IMR-90 (cell line): ENCODE measurements around the gene ZDHHC3. TPM values are rescaled to one million over a fixed set of nuclear protein-coding genes. Genes with fewer than 3 reads are reported as not detected.
A peak's percentile ranks its signal among the peaks of the same experiment; 100 is the strongest.

Source experiments
- ATAC-seq: fragments of 200-7000 bp; cut with Tn5 transposase; 2 replicates; pipeline ENCODE4 v1.9.1; 2020; ENCODE audit warnings: low read depth, mild to moderate bottlenecking, moderate library complexity
- BruUV-seq: library from RNA; stranded (reverse); fragments of 400-500 nt; replicated peaks from 2 replicates; lab custom pipeline; 2021; lab: Mats Ljungman, UMichigan
- CTCF ChIA-PET: fragments of 300-600 bp; formaldehyde crosslinking; extraction: SDS; loops from one replicate; lab custom pipeline; 2021; ENCODE audit warnings: antibody characterized with exemption; lab: Yijun Ruan, JAX
- POLR2A ChIA-PET: fragments of 300-600 bp; sonication (Branson Sonifier 250); formaldehyde crosslinking; loops from one replicate; lab custom pipeline; 2022; ENCODE audit warnings: antibody characterized with exemption; ENCODE audit not compliant: unreplicated experiment; lab: Charles Lee
- DNase-seq: peaks from one replicate; pipeline ENCODE4 v3.0.0; 2013
- H2AFZ ChIP-seq: replicated peaks from 2 replicates; pipeline ENCODE3; 2013; ENCODE audit warnings: low read length, mild to moderate bottlenecking; ENCODE audit not compliant: poor library complexity
- H2AK5ac ChIP-seq: 2 replicates; pipeline ENCODE4 v1.6.1; 2013; ENCODE audit warnings: low read depth, low read length, inconsistent platforms
- H2AK9ac ChIP-seq: replicated peaks from 2 replicates; pipeline ENCODE3; 2013; ENCODE audit warnings: mild to moderate bottlenecking, low read depth, low read length, moderate library complexity; ENCODE audit not compliant: poor library complexity
- H2BK120ac ChIP-seq: 2 replicates; pipeline ENCODE4 v1.6.1; 2013; ENCODE audit warnings: low read depth, low read length, inconsistent platforms
- H2BK15ac ChIP-seq: 3 replicates; pipeline ENCODE4 v1.6.1; 2013; ENCODE audit warnings: low read depth, low read length, inconsistent platforms
- H2BK20ac ChIP-seq: 2 replicates; pipeline ENCODE4 v1.6.1; 2013; ENCODE audit warnings: low read depth, mild to moderate bottlenecking, inconsistent platforms, low read length, moderate library complexity
- H2BK5ac ChIP-seq: 2 replicates; pipeline ENCODE4 v1.6.1; 2013; ENCODE audit warnings: mild to moderate bottlenecking, low read depth, low read length, inconsistent platforms; ENCODE audit not compliant: poor library complexity, severe bottlenecking
- H3K14ac ChIP-seq: replicated peaks from 2 replicates; pipeline ENCODE4 v1.6.1; 2013; ENCODE audit warnings: low read depth, low read length, inconsistent platforms
- H3K18ac ChIP-seq: 2 replicates; pipeline ENCODE4 v1.6.1; 2013; ENCODE audit warnings: low read depth, low read length, control low read depth
- H3K23ac ChIP-seq: 2 replicates; pipeline ENCODE4 v1.6.1; 2013; ENCODE audit warnings: low read depth, low read length, inconsistent platforms
- H3K27ac ChIP-seq: 2 replicates; pipeline ENCODE4 v1.5.1; 2013; ENCODE audit warnings: mild to moderate bottlenecking, control low read depth, low read length; ENCODE audit not compliant: insufficient read depth
- H3K27me3 ChIP-seq: 2 replicates; pipeline ENCODE4 v1.6.1; 2013; ENCODE audit warnings: low read length; ENCODE audit not compliant: control insufficient read depth, insufficient read depth
- H3K36me3 ChIP-seq: 2 replicates; pipeline ENCODE4 v1.6.1; 2013; ENCODE audit warnings: low read length, mixed read lengths; ENCODE audit not compliant: control insufficient read depth, insufficient read depth
- H3K4ac ChIP-seq: 2 replicates; pipeline ENCODE4 v1.6.1; 2013; ENCODE audit warnings: low read depth, low read length, inconsistent platforms
- H3K4me1 ChIP-seq: 2 replicates; pipeline ENCODE4 v1.6.1; 2013; ENCODE audit warnings: low read length, mixed read lengths; ENCODE audit not compliant: control insufficient read depth, insufficient read depth
- H3K4me2 ChIP-seq: 2 replicates; pipeline ENCODE4 v1.6.1; 2013; ENCODE audit warnings: low read depth, mild to moderate bottlenecking, control low read depth, low read length, moderate library complexity
- H3K4me3 ChIP-seq: 2 replicates; pipeline ENCODE4 v1.5.1; 2013; ENCODE audit warnings: low read depth, mild to moderate bottlenecking, control low read depth, low read length, moderate library complexity; ENCODE audit not compliant: insufficient read depth
- H3K56ac ChIP-seq: 2 replicates; pipeline ENCODE4 v1.6.1; 2013; ENCODE audit warnings: low read length, inconsistent platforms; ENCODE audit not compliant: insufficient read depth; ENCODE audit errors: extremely low read depth
- H3K79me1 ChIP-seq, 2 experiments: 2 replicates each; pipeline ENCODE4 v1.6.1; 2013; ENCODE audit warnings: low read length in 2 of 2, inconsistent platforms in 1 of 2, low read depth in 1 of 2
- H3K9ac ChIP-seq: 2 replicates; pipeline ENCODE4 v1.6.1; 2013; ENCODE audit warnings: low read depth, low read length, control low read depth
- H3K9me1 ChIP-seq: 2 replicates; pipeline ENCODE4 v1.6.1; 2013; ENCODE audit warnings: low read length, inconsistent platforms; ENCODE audit not compliant: insufficient read depth
- H3K9me3 ChIP-seq: 2 replicates; pipeline ENCODE4 v1.6.1; 2013; ENCODE audit warnings: low read length; ENCODE audit not compliant: control insufficient read depth, insufficient read depth
- H4K20me1 ChIP-seq: 2 replicates; pipeline ENCODE4 v1.6.1; 2013; ENCODE audit warnings: low read length, inconsistent platforms; ENCODE audit not compliant: insufficient read depth
- H4K5ac ChIP-seq: 2 replicates; pipeline ENCODE4 v1.6.1; 2013; ENCODE audit warnings: mild to moderate bottlenecking, low read depth, low read length, control low read depth
- H4K8ac ChIP-seq, 2 experiments: 2 replicates each; pipeline ENCODE4 v1.6.1; 2013; ENCODE audit warnings: low read depth in 2 of 2, low read length in 2 of 2, control low read depth in 1 of 2, inconsistent platforms in 1 of 2
- H4K91ac ChIP-seq: 2 replicates; pipeline ENCODE4 v1.6.1; 2013; ENCODE audit warnings: low read depth, low read length, inconsistent platforms; ENCODE audit not compliant: insufficient read depth
- BHLHE40 ChIP-seq: fragments of 150-350 bp; IDR thresholded peaks from 2 replicates; pipeline ENCODE4 v1.6.1; 2016; ENCODE audit warnings: mild to moderate bottlenecking, low read depth, low read length
- CEBPB ChIP-seq: IDR thresholded peaks from 2 replicates; pipeline ENCODE4 v1.6.1; 2012; ENCODE audit warnings: low read depth, low read length, improper control_type of control experiment
- MAFK ChIP-seq: IDR thresholded peaks from 2 replicates; pipeline ENCODE4 v1.6.1; 2012; ENCODE audit warnings: low read depth, low read length, improper control_type of control experiment
- MXI1 ChIP-seq: IDR thresholded peaks from 2 replicates; pipeline ENCODE4 v1.6.1; 2012; ENCODE audit warnings: low read depth, mild to moderate bottlenecking, low read length, moderate library complexity, borderline replicate concordance
- RAD21 ChIP-seq: IDR thresholded peaks from 2 replicates; pipeline ENCODE4 v1.6.1; 2012; ENCODE audit warnings: low read length, improper control_type of control experiment
- RFX5 ChIP-seq: IDR thresholded peaks from 2 replicates; pipeline ENCODE4 v1.8.0; 2012; ENCODE audit warnings: low read depth, mild to moderate bottlenecking, low read length, moderate library complexity
- WGBS, 2 experiments: methylation state at CpG; one replicate each; pipeline versions ENCODE4 v1.1.5 to v1.1.7; 2013; ENCODE audit warnings: missing lambda C conversion rate in 2 of 2; ENCODE audit not compliant: insufficient read length in 1 of 2; ENCODE audit errors: extremely low coverage in 2 of 2; 5-methylcytosine and 5-hydroxymethylcytosine counted together
- dilution Hi-C: fragments of 300-500 bp; cut with HindIII; formaldehyde crosslinking; loops from one replicate; pipeline ENCODE4 v1.14.3; 2018; ENCODE audit warnings: low sequenced_read_pairs; ENCODE audit not compliant: unreplicated experiment
- in situ Hi-C: fragments of 300-500 bp; cut with MboI; formaldehyde crosslinking; loops from 3 replicates; pipeline ENCODE4 v1.14.3; 2019; ENCODE audit warnings: low sequenced_read_pairs, inconsistent platforms, mixed read lengths
- intact Hi-C: fragments of 100-400 bp; cut with micrococcal nuclease; formaldehyde crosslinking; loops from 2 replicates; pipeline ENCODE4 v1.10.0; 2022
- polyA plus RNA-seq, 3 experiments: library from polyadenylated mRNA; depleted of rRNA; stranded (reverse); fragments of >200 nt; gene quantifications; 2 replicates each; pipeline ENCODE4 v1.2.3, GENCODE V29; 2012; ENCODE audit warnings: low replicate concordance in 1 of 3
- total RNA-seq: library from RNA; depleted of rRNA; stranded (reverse); fragments of >200 nt; gene quantifications from 2 replicates; pipeline ENCODE4 v1.2.3, GENCODE V29; 2012
- TF ChIP-seq, protein P1 (sequence below): fragments of 150-350 bp; IDR thresholded peaks from 2 replicates; pipeline ENCODE4 v1.6.1; 2016; ENCODE audit warnings: low read depth, mild to moderate bottlenecking, low read length, moderate library complexity, borderline replicate concordance

Gene ZDHHC3
- total and polyA plus RNA-seq, 2 of the 4 experiments (the other 2 are of a cell fraction), result 57.7 to 59.6 TPM

DNA sequence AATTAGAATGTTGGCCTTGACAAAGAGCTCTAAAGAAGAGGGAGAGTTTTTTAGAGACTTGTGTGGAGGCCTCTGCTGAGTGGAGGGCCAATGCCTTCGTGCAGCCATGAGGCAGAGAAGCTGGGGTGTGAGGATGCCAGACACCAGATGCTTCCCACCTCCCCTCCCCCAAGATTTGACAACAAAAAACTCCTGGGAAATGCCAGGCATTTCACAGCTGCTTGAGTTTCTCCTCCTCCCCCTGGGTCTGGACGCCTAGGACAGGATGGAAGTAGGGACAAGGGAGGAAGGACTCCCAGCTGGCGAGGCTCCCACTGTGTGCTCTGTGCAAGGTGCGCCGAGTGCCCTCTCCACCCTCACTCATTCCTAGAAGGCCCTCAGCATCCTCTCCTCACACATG is 81.5 kb downstream of the ZDHHC3 start:
- peak; percentile 40 for ATAC-seq

More for the DNA sequence above, 81.5 kb downstream of the ZDHHC3 start:
- in situ Hi-C loops (loop anchor here (25.0 kb wide), 1 partner anchor 557 kb away; the partner anchor contains the start of gene TCAIM), dilution Hi-C loops (no loop called here), intact Hi-C loops (no loop called here)
- H3K9me1 ChIP-seq, result peaks cover 10% of the 10 kb centered on the region; the same call in 1 of the 2 replicates
- TF ChIP-seq RFX5 (no peak), MAFK (no peak), CEBPB (no peak), RAD21 (no peak), BHLHE40 (no peak), MXI1 (no peak)
- TF ChIP-seq, protein P1, sequence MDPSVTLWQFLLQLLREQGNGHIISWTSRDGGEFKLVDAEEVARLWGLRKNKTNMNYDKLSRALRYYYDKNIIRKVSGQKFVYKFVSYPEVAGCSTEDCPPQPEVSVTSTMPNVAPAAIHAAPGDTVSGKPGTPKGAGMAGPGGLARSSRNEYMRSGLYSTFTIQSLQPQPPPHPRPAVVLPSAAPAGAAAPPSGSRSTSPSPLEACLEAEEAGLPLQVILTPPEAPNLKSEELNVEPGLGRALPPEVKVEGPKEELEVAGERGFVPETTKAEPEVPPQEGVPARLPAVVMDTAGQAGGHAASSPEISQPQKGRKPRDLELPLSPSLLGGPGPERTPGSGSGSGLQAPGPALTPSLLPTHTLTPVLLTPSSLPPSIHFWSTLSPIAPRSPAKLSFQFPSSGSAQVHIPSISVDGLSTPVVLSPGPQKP, result no peak
- H3K9ac ChIP-seq, result no peak overlapping the region
- peak overlapping the region; percentile 88 for H2AK9ac ChIP-seq
- peak; percentile 24 for DNase-seq
- H3K23ac ChIP-seq, result peak overlapping the region; percentile 71; the same call in 1 of the 2 replicates
- WGBS, 2 experiments, result no CpG with 5 or more reads among the region's 5 CpGs
- no peaks in the 10 kb centered on the region for H4K20me1 ChIP-seq
- no peak overlapping the region for H3K27ac ChIP-seq
- peak overlapping the region; percentile 4; the same call in 1 of the 2 replicates for H3K4ac ChIP-seq
- H3K79me1 ChIP-seq, result peaks cover 0 to 4% of the 10 kb centered on the region in 2 experiments; a peak in 1 of 4 replicates
- H3K56ac ChIP-seq, result no peak overlapping the region
- no peak overlapping the region for H3K4me3 ChIP-seq
- ChIA-PET POLR2A (no interaction called here), CTCF (no interaction called here)
- H2BK15ac ChIP-seq, result peak overlapping the region; percentile 77; the same call in 1 of the 3 replicates
- H3K4me1 ChIP-seq, result peaks cover 10% of the 10 kb centered on the region
- no peaks in the 10 kb centered on the region for H3K36me3 ChIP-seq
- no peak overlapping the region for H2BK20ac ChIP-seq
- H3K4me2 ChIP-seq, result no peak overlapping the region
- H4K8ac ChIP-seq, result peak overlapping the region in 1 of 2 experiments; percentile 9; a peak in 1 of 4 replicates
- H2AK5ac ChIP-seq, result peak overlapping the region; percentile 85
- peak overlapping the region; percentile 82 for H2AFZ ChIP-seq
- peak overlapping the region; percentile 54; the same call in 1 of the 2 replicates for H2BK120ac ChIP-seq
- H3K18ac ChIP-seq, result no peak overlapping the region
- H4K91ac ChIP-seq, result peak overlapping the region; percentile 24; the same call in 1 of the 2 replicates
- H3K14ac ChIP-seq, result peak overlapping the region; percentile 69; the same call in 1 of the 2 replicates
- H3K27me3 ChIP-seq, result peaks cover 6% of the 10 kb centered on the region; the same call in 1 of the 2 replicates
- no peaks in the 10 kb centered on the region for H3K9me3 ChIP-seq
- no peak overlapping the region for H4K5ac ChIP-seq
- no TSS peak for BruUV-seq
- H2BK5ac ChIP-seq, result peak overlapping the region; percentile 42
